Activated T-cell treated with anti-CD3 and anti-CD28 coated beads, Interleukin-2, amount 50 U/mL, for 24 hours (primary cell): ENCODE measurements around the gene PIK3R5.
A peak's percentile ranks its signal among the peaks of the same experiment; 100 is the strongest.

Experiments used
- DNase-seq: peaks from one replicate; pipeline ENCODE4 v3.0.0-alpha.2; 2020
- H3K27ac Mint-ChIP-seq: 2 replicates; pipeline ENCODE4 v1.8.0; 2020; ENCODE audit warnings: mild to moderate bottlenecking, mixed read lengths
- H3K27me3 Mint-ChIP-seq: 2 replicates; pipeline ENCODE4 v1.8.0; 2020; ENCODE audit warnings: mixed read lengths
- H3K36me3 Mint-ChIP-seq: 2 replicates; pipeline ENCODE4 v1.8.0; 2020; ENCODE audit warnings: low read depth, mixed read lengths
- H3K4me1 Mint-ChIP-seq: 2 replicates; pipeline ENCODE4 v1.8.0; 2020; ENCODE audit warnings: low read depth, mixed read lengths
- H3K4me3 Mint-ChIP-seq: 2 replicates; pipeline ENCODE4 v1.8.0; 2020; ENCODE audit warnings: mild to moderate bottlenecking, moderate library complexity, mixed read lengths
- H3K9me3 Mint-ChIP-seq: 2 replicates; pipeline ENCODE4 v1.8.0; 2020; ENCODE audit warnings: mixed read lengths

The PIK3R5 gene

GRCh38 chr17:8930649-8931048 is 34.9 kb downstream of the PIK3R5 start:
- peaks cover 47% of the 10 kb centered on the region for H3K4me1 Mint-ChIP-seq
- no peak overlapping the region for H3K27ac Mint-ChIP-seq
- H3K36me3 Mint-ChIP-seq, result peaks cover 61% of the 10 kb centered on the region
- no peaks in the 10 kb centered on the region for H3K27me3 Mint-ChIP-seq
- H3K9me3 Mint-ChIP-seq, result peaks cover 32% of the 10 kb centered on the region
- no peak overlapping the region for H3K4me3 Mint-ChIP-seq
- DNase-seq, result no peak

- DNase-seq, result no peak
- Mint-ChIP-seq H3K36me3 (peaks cover 59% of the 10 kb centered on the region), H3K27ac (no peak overlapping the region), H3K9me3 (peaks cover 30% of the 10 kb centered on the region), H3K4me3 (no peak overlapping the region), H3K4me1 (peaks cover 29% of the 10 kb centered on the region), H3K27me3 (no peaks in the 10 kb centered on the region)
Measured at GRCh38 chr17:8928347-8928746, 37.2 kb downstream of the PIK3R5 start.

- Mint-ChIP-seq H3K9me3 (peaks cover 32% of the 10 kb centered on the region), H3K27ac (no peak overlapping the region), H3K27me3 (no peaks in the 10 kb centered on the region), H3K36me3 (peaks cover 50% of the 10 kb centered on the region), H3K4me1 (peaks cover 31% of the 10 kb centered on the region), H3K4me3 (no peak overlapping the region)
- no peak for DNase-seq
Measured at GRCh38 chr17:8927395-8927794, 38.1 kb downstream of the PIK3R5 start.

- Mint-ChIP-seq H3K4me1 (peaks cover 36% of the 10 kb centered on the region), H3K36me3 (peaks cover 37% of the 10 kb centered on the region), H3K9me3 (peaks cover 23% of the 10 kb centered on the region), H3K4me3 (no peak overlapping the region), H3K27ac (no peak overlapping the region), H3K27me3 (no peaks in the 10 kb centered on the region)
- no peak for DNase-seq
Measured at GRCh38 chr17:8925808-8926207, 39.7 kb downstream of the PIK3R5 start.

GRCh38 chr17:8925141-8925540 is 40.4 kb downstream of the PIK3R5 start:
- Mint-ChIP-seq H3K4me3 (no peak overlapping the region), H3K27ac (no peak overlapping the region), H3K36me3 (peaks cover 32% of the 10 kb centered on the region), H3K9me3 (peaks cover 21% of the 10 kb centered on the region), H3K27me3 (no peaks in the 10 kb centered on the region), H3K4me1 (peaks cover 35% of the 10 kb centered on the region)
- DNase-seq, result no peak

GRCh38 chr17:8924595-8924994 is 40.9 kb downstream of the PIK3R5 start:
- H3K27ac Mint-ChIP-seq, result no peak overlapping the region
- H3K4me3 Mint-ChIP-seq, result no peak overlapping the region
- H3K36me3 Mint-ChIP-seq, result peaks cover 31% of the 10 kb centered on the region
- peaks cover 16% of the 10 kb centered on the region for H3K9me3 Mint-ChIP-seq
- H3K4me1 Mint-ChIP-seq, result peaks cover 32% of the 10 kb centered on the region
- DNase-seq, result no peak
- H3K27me3 Mint-ChIP-seq, result no peaks in the 10 kb centered on the region

GRCh38 chr17:8923762-8924161 is 41.7 kb downstream of the PIK3R5 start:
- no peak for DNase-seq
- H3K36me3 Mint-ChIP-seq, result peaks cover 34% of the 10 kb centered on the region
- no peak overlapping the region for H3K27ac Mint-ChIP-seq
- H3K4me1 Mint-ChIP-seq, result peaks cover 38% of the 10 kb centered on the region
- peaks cover 12% of the 10 kb centered on the region for H3K9me3 Mint-ChIP-seq
- H3K4me3 Mint-ChIP-seq, result no peak overlapping the region
- no peaks in the 10 kb centered on the region for H3K27me3 Mint-ChIP-seq

- Mint-ChIP-seq H3K27ac (peak overlapping the region; percentile 84), H3K4me3 (no peak overlapping the region)
Measured at GRCh38 chr17:8922928-8923327, 42.6 kb downstream of the PIK3R5 start.

GRCh38 chr17:8922451-8922850 is 43.1 kb downstream of the PIK3R5 start:
- H3K36me3 Mint-ChIP-seq, result peaks cover 29% of the 10 kb centered on the region
- no peak for DNase-seq
- no peaks in the 10 kb centered on the region for H3K27me3 Mint-ChIP-seq
- peaks cover 42% of the 10 kb centered on the region for H3K4me1 Mint-ChIP-seq
- peak overlapping the region; percentile 84 for H3K27ac Mint-ChIP-seq
- H3K9me3 Mint-ChIP-seq, result peaks cover 4% of the 10 kb centered on the region
- H3K4me3 Mint-ChIP-seq, result peak overlapping the region; percentile 17

More at GRCh38 chr17:8922928-8923327, 42.6 kb downstream of the PIK3R5 start:
- Mint-ChIP-seq H3K36me3 (peaks cover 31% of the 10 kb centered on the region), H3K9me3 (peaks cover 8% of the 10 kb centered on the region), H3K4me1 (peaks cover 42% of the 10 kb centered on the region), H3K27me3 (no peaks in the 10 kb centered on the region)
- no peak for DNase-seq

GRCh38 chr17:8921147-8921546 is 44.4 kb downstream of the PIK3R5 start:
- Mint-ChIP-seq H3K27me3 (no peaks in the 10 kb centered on the region), H3K9me3 (peaks cover 4% of the 10 kb centered on the region), H3K27ac (no peak overlapping the region), H3K4me1 (peaks cover 53% of the 10 kb centered on the region), H3K4me3 (no peak overlapping the region), H3K36me3 (peaks cover 31% of the 10 kb centered on the region)
- DNase-seq, result no peak

GRCh38 chr17:8918807-8919465 is 46.6 kb downstream of the PIK3R5 start:
- no peaks in the 10 kb centered on the region for H3K27me3 Mint-ChIP-seq
- H3K4me3 Mint-ChIP-seq, result no peak overlapping the region
- peaks cover 4% of the 10 kb centered on the region for H3K9me3 Mint-ChIP-seq
- H3K36me3 Mint-ChIP-seq, result peaks cover 41% of the 10 kb centered on the region
- peak overlapping the region; percentile 6 for H3K27ac Mint-ChIP-seq
- DNase-seq, result no peak
- H3K4me1 Mint-ChIP-seq, result peaks cover 66% of the 10 kb centered on the region

- no peak for DNase-seq
- H3K4me3 Mint-ChIP-seq, result no peak overlapping the region
- peak overlapping the region; percentile 76 for H3K27ac Mint-ChIP-seq
- peaks cover 55% of the 10 kb centered on the region for H3K36me3 Mint-ChIP-seq
- H3K4me1 Mint-ChIP-seq, result peaks cover 55% of the 10 kb centered on the region
- H3K27me3 Mint-ChIP-seq, result no peaks in the 10 kb centered on the region
- peaks cover 2% of the 10 kb centered on the region for H3K9me3 Mint-ChIP-seq
Measured at GRCh38 chr17:8916466-8916865, 49.0 kb downstream of the PIK3R5 start.

- Mint-ChIP-seq H3K27ac (peak overlapping the region; percentile 42), H3K4me3 (no peak overlapping the region), H3K27me3 (no peaks in the 10 kb centered on the region), H3K36me3 (peaks cover 62% of the 10 kb centered on the region), H3K4me1 (peaks cover 49% of the 10 kb centered on the region), H3K9me3 (peaks cover 2% of the 10 kb centered on the region)
- no peak for DNase-seq
Measured at GRCh38 chr17:8914554-8914953, 51.0 kb downstream of the PIK3R5 start.

- Mint-ChIP-seq H3K36me3 (peaks cover 62% of the 10 kb centered on the region), H3K27me3 (no peaks in the 10 kb centered on the region), H3K4me1 (peaks cover 42% of the 10 kb centered on the region), H3K27ac (peak overlapping the region; percentile 37), H3K9me3 (peaks cover 2% of the 10 kb centered on the region), H3K4me3 (no peak overlapping the region)
- no peak for DNase-seq
Measured at GRCh38 chr17:8913879-8914278, 51.6 kb downstream of the PIK3R5 start.

- Mint-ChIP-seq H3K4me3 (no peak overlapping the region), H3K27me3 (no peaks in the 10 kb centered on the region), H3K9me3 (peaks cover 1% of the 10 kb centered on the region), H3K4me1 (peaks cover 39% of the 10 kb centered on the region), H3K36me3 (peaks cover 65% of the 10 kb centered on the region), H3K27ac (peak overlapping the region; percentile 3)
- no peak for DNase-seq
Measured at GRCh38 chr17:8913091-8913490, 52.4 kb downstream of the PIK3R5 start.
